IMR-90 (cell line): ENCODE data around the gene EGFL7. TPM values are rescaled to one million over a fixed set of nuclear protein-coding genes. Genes with fewer than 3 reads are reported as not detected.

Experiments
- ATAC-seq: fragments of 200-7000 bp; cut with Tn5 transposase; 2 replicates; pipeline ENCODE4 v1.9.1; 2020; ENCODE audit warnings: low read depth, mild to moderate bottlenecking, moderate library complexity
- BruUV-seq: library from RNA; stranded (reverse); fragments of 400-500 nt; replicated peaks from 2 replicates; lab custom pipeline; 2021; lab: Mats Ljungman, UMichigan
- CTCF ChIA-PET: fragments of 300-600 bp; formaldehyde crosslinking; extraction: SDS; loops from one replicate; lab custom pipeline; 2021; ENCODE audit warnings: antibody characterized with exemption; lab: Yijun Ruan, JAX
- POLR2A ChIA-PET: fragments of 300-600 bp; sonication (Branson Sonifier 250); formaldehyde crosslinking; loops from one replicate; lab custom pipeline; 2022; ENCODE audit warnings: antibody characterized with exemption; ENCODE audit not compliant: unreplicated experiment; lab: Charles Lee
- DNase-seq: peaks from one replicate; pipeline ENCODE4 v3.0.0; 2013
- H2AFZ ChIP-seq: replicated peaks from 2 replicates; pipeline ENCODE3; 2013; ENCODE audit warnings: low read length, mild to moderate bottlenecking; ENCODE audit not compliant: poor library complexity
- H2AK5ac ChIP-seq: 2 replicates; pipeline ENCODE4 v1.6.1; 2013; ENCODE audit warnings: low read depth, low read length, inconsistent platforms
- H2AK9ac ChIP-seq: replicated peaks from 2 replicates; pipeline ENCODE3; 2013; ENCODE audit warnings: mild to moderate bottlenecking, low read depth, low read length, moderate library complexity; ENCODE audit not compliant: poor library complexity
- H2BK120ac ChIP-seq: 2 replicates; pipeline ENCODE4 v1.6.1; 2013; ENCODE audit warnings: low read depth, low read length, inconsistent platforms
- H2BK15ac ChIP-seq: 3 replicates; pipeline ENCODE4 v1.6.1; 2013; ENCODE audit warnings: low read depth, low read length, inconsistent platforms
- H2BK20ac ChIP-seq: 2 replicates; pipeline ENCODE4 v1.6.1; 2013; ENCODE audit warnings: low read depth, mild to moderate bottlenecking, inconsistent platforms, low read length, moderate library complexity
- H2BK5ac ChIP-seq: 2 replicates; pipeline ENCODE4 v1.6.1; 2013; ENCODE audit warnings: mild to moderate bottlenecking, low read depth, low read length, inconsistent platforms; ENCODE audit not compliant: poor library complexity, severe bottlenecking
- H3K14ac ChIP-seq: replicated peaks from 2 replicates; pipeline ENCODE4 v1.6.1; 2013; ENCODE audit warnings: low read depth, low read length, inconsistent platforms
- H3K18ac ChIP-seq: 2 replicates; pipeline ENCODE4 v1.6.1; 2013; ENCODE audit warnings: low read depth, low read length, control low read depth
- H3K23ac ChIP-seq: 2 replicates; pipeline ENCODE4 v1.6.1; 2013; ENCODE audit warnings: low read depth, low read length, inconsistent platforms
- H3K27ac ChIP-seq: 2 replicates; pipeline ENCODE4 v1.5.1; 2013; ENCODE audit warnings: mild to moderate bottlenecking, control low read depth, low read length; ENCODE audit not compliant: insufficient read depth
- H3K27me3 ChIP-seq: 2 replicates; pipeline ENCODE4 v1.6.1; 2013; ENCODE audit warnings: low read length; ENCODE audit not compliant: control insufficient read depth, insufficient read depth
- H3K36me3 ChIP-seq: 2 replicates; pipeline ENCODE4 v1.6.1; 2013; ENCODE audit warnings: low read length, mixed read lengths; ENCODE audit not compliant: control insufficient read depth, insufficient read depth
- H3K4ac ChIP-seq: 2 replicates; pipeline ENCODE4 v1.6.1; 2013; ENCODE audit warnings: low read depth, low read length, inconsistent platforms
- H3K4me1 ChIP-seq: 2 replicates; pipeline ENCODE4 v1.6.1; 2013; ENCODE audit warnings: low read length, mixed read lengths; ENCODE audit not compliant: control insufficient read depth, insufficient read depth
- H3K4me2 ChIP-seq: 2 replicates; pipeline ENCODE4 v1.6.1; 2013; ENCODE audit warnings: low read depth, mild to moderate bottlenecking, control low read depth, low read length, moderate library complexity
- H3K4me3 ChIP-seq: 2 replicates; pipeline ENCODE4 v1.5.1; 2013; ENCODE audit warnings: low read depth, mild to moderate bottlenecking, control low read depth, low read length, moderate library complexity; ENCODE audit not compliant: insufficient read depth
- H3K56ac ChIP-seq: 2 replicates; pipeline ENCODE4 v1.6.1; 2013; ENCODE audit warnings: low read length, inconsistent platforms; ENCODE audit not compliant: insufficient read depth; ENCODE audit errors: extremely low read depth
- H3K79me1 ChIP-seq, 2 experiments: 2 replicates each; pipeline ENCODE4 v1.6.1; 2013; ENCODE audit warnings: low read length in 2 of 2, inconsistent platforms in 1 of 2, low read depth in 1 of 2
- H3K9ac ChIP-seq: 2 replicates; pipeline ENCODE4 v1.6.1; 2013; ENCODE audit warnings: low read depth, low read length, control low read depth
- H3K9me1 ChIP-seq: 2 replicates; pipeline ENCODE4 v1.6.1; 2013; ENCODE audit warnings: low read length, inconsistent platforms; ENCODE audit not compliant: insufficient read depth
- H3K9me3 ChIP-seq: 2 replicates; pipeline ENCODE4 v1.6.1; 2013; ENCODE audit warnings: low read length; ENCODE audit not compliant: control insufficient read depth, insufficient read depth
- H4K20me1 ChIP-seq: 2 replicates; pipeline ENCODE4 v1.6.1; 2013; ENCODE audit warnings: low read length, inconsistent platforms; ENCODE audit not compliant: insufficient read depth
- H4K5ac ChIP-seq: 2 replicates; pipeline ENCODE4 v1.6.1; 2013; ENCODE audit warnings: mild to moderate bottlenecking, low read depth, low read length, control low read depth
- H4K8ac ChIP-seq, 2 experiments: 2 replicates each; pipeline ENCODE4 v1.6.1; 2013; ENCODE audit warnings: low read depth in 2 of 2, low read length in 2 of 2, control low read depth in 1 of 2, inconsistent platforms in 1 of 2
- H4K91ac ChIP-seq: 2 replicates; pipeline ENCODE4 v1.6.1; 2013; ENCODE audit warnings: low read depth, low read length, inconsistent platforms; ENCODE audit not compliant: insufficient read depth
- BHLHE40 ChIP-seq: fragments of 150-350 bp; IDR thresholded peaks from 2 replicates; pipeline ENCODE4 v1.6.1; 2016; ENCODE audit warnings: mild to moderate bottlenecking, low read depth, low read length
- CEBPB ChIP-seq: IDR thresholded peaks from 2 replicates; pipeline ENCODE4 v1.6.1; 2012; ENCODE audit warnings: low read depth, low read length, improper control_type of control experiment
- CHD1 ChIP-seq: IDR thresholded peaks from 2 replicates; pipeline ENCODE4 v1.6.1; 2012; ENCODE audit warnings: low read depth, low read length, improper control_type of control experiment
- CTCF ChIP-seq: conservative IDR thresholded peaks from 2 replicates; pipeline ENCODE4 v1.5.1; 2012; ENCODE audit warnings: mild to moderate bottlenecking, low read depth, low read length, improper control_type of control experiment
- FOS ChIP-seq: fragments of 150-350 bp; IDR thresholded peaks from 2 replicates; pipeline ENCODE4 v1.6.1; 2016; ENCODE audit warnings: low read depth, low read length
- MAFK ChIP-seq: IDR thresholded peaks from 2 replicates; pipeline ENCODE4 v1.6.1; 2012; ENCODE audit warnings: low read depth, low read length, improper control_type of control experiment
- MAZ ChIP-seq: IDR thresholded peaks from 2 replicates; pipeline ENCODE4 v1.6.1; 2012; ENCODE audit warnings: low read depth, mild to moderate bottlenecking, low read length, improper control_type of control experiment, moderate library complexity, borderline replicate concordance
- MXI1 ChIP-seq: IDR thresholded peaks from 2 replicates; pipeline ENCODE4 v1.6.1; 2012; ENCODE audit warnings: low read depth, mild to moderate bottlenecking, low read length, moderate library complexity, borderline replicate concordance
- NFE2L2 ChIP-seq: fragments of 150-350 bp; IDR thresholded peaks from 2 replicates; pipeline ENCODE4 v1.6.1; 2016; ENCODE audit warnings: low read depth, mild to moderate bottlenecking, low read length
- POLR2A ChIP-seq: IDR thresholded peaks from 2 replicates; pipeline ENCODE4 v1.6.1; 2012; ENCODE audit warnings: mild to moderate bottlenecking, low read depth, low read length
- RAD21 ChIP-seq: IDR thresholded peaks from 2 replicates; pipeline ENCODE4 v1.6.1; 2012; ENCODE audit warnings: low read length, improper control_type of control experiment
- RCOR1 ChIP-seq: IDR thresholded peaks from 2 replicates; pipeline ENCODE4 v1.6.1; 2012; ENCODE audit warnings: mild to moderate bottlenecking, low read length, improper control_type of control experiment; ENCODE audit not compliant: insufficient replicate concordance
- RFX5 ChIP-seq: IDR thresholded peaks from 2 replicates; pipeline ENCODE4 v1.8.0; 2012; ENCODE audit warnings: low read depth, mild to moderate bottlenecking, low read length, moderate library complexity
- SMC3 ChIP-seq: fragments of 150-350 bp; IDR thresholded peaks from 2 replicates; pipeline ENCODE4 v1.6.1; 2016; ENCODE audit warnings: low read depth, mild to moderate bottlenecking, antibody characterized with exemption, low read length, moderate library complexity
- USF2 ChIP-seq: fragments of 150-350 bp; IDR thresholded peaks from 2 replicates; pipeline ENCODE4 v1.6.1; 2017; ENCODE audit warnings: mild to moderate bottlenecking, antibody characterized with exemption, low read length, low read depth
- WGBS, 2 experiments: methylation state at CpG; one replicate each; pipeline versions ENCODE4 v1.1.5 to v1.1.7; 2013; ENCODE audit warnings: missing lambda C conversion rate in 2 of 2; ENCODE audit not compliant: insufficient read length in 1 of 2; ENCODE audit errors: extremely low coverage in 2 of 2; 5-methylcytosine and 5-hydroxymethylcytosine counted together
- dilution Hi-C: fragments of 300-500 bp; cut with HindIII; formaldehyde crosslinking; loops from one replicate; pipeline ENCODE4 v1.14.3; 2018; ENCODE audit warnings: low sequenced_read_pairs; ENCODE audit not compliant: unreplicated experiment
- in situ Hi-C: fragments of 300-500 bp; cut with MboI; formaldehyde crosslinking; loops from 3 replicates; pipeline ENCODE4 v1.14.3; 2019; ENCODE audit warnings: low sequenced_read_pairs, inconsistent platforms, mixed read lengths
- intact Hi-C: fragments of 100-400 bp; cut with micrococcal nuclease; formaldehyde crosslinking; loops from 2 replicates; pipeline ENCODE4 v1.10.0; 2022
- polyA plus RNA-seq, 3 experiments: library from polyadenylated mRNA; depleted of rRNA; stranded (reverse); fragments of >200 nt; gene quantifications; 2 replicates each; pipeline ENCODE4 v1.2.3, GENCODE V29; 2012; ENCODE audit warnings: low replicate concordance in 1 of 3
- total RNA-seq: library from RNA; depleted of rRNA; stranded (reverse); fragments of >200 nt; gene quantifications from 2 replicates; pipeline ENCODE4 v1.2.3, GENCODE V29; 2012
- TF ChIP-seq, protein P1 (sequence below): fragments of 150-350 bp; IDR thresholded peaks from 2 replicates; pipeline ENCODE4 v1.6.1; 2016; ENCODE audit warnings: low read depth, mild to moderate bottlenecking, low read length, moderate library complexity, borderline replicate concordance

The EGFL7 gene
- total and polyA plus RNA-seq, 2 of the 4 experiments (the other 2 are of a cell fraction): 2.2 to 10.4 TPM

DNA sequence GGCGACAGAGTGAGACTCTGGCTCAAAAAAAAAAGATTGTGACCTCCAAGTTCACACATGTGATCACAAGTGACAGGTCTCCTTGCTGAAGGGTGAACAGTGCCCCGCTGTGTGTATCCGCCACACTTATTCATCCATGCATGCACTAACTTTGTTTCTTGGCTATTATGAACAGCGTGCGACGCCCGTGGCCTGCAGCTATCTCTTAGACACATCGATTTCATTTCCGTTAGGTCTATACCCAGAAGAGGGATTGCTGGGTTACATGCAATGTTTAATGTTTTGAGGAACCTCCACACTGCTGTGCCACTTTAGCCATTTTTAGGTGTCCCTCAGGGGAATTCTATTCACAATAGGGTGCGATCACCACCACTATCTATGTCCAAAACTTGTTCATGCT, 12.1 kb upstream of the EGFL7 start:
- Histone ChIP-seq H4K91ac (no peak overlapping the region), H4K5ac (no peak overlapping the region), H3K4me3 (no peak overlapping the region), H3K18ac (no peak overlapping the region), H3K56ac (no peak overlapping the region), H3K79me1 (no peaks in the 10 kb centered on the region), H3K9ac (no peak overlapping the region), H3K27me3 (peaks cover 3% of the 10 kb centered on the region; the same call in 1 of the 2 replicates), H3K9me1 (no peaks in the 10 kb centered on the region), H2AK5ac (no peak overlapping the region), H2AFZ (no peak overlapping the region), H3K4me1 (no peaks in the 10 kb centered on the region), H4K8ac (no peak overlapping the region), H2BK120ac (no peak overlapping the region), H2BK20ac (no peak overlapping the region), H2BK5ac (no peak overlapping the region), H3K27ac (no peak overlapping the region), H3K9me3 (no peaks in the 10 kb centered on the region), H3K14ac (no peak overlapping the region), H3K23ac (no peak overlapping the region), H3K4me2 (no peak overlapping the region), H3K36me3 (no peaks in the 10 kb centered on the region), H2AK9ac (no peak overlapping the region), H3K4ac (no peak overlapping the region), H4K20me1 (no peaks in the 10 kb centered on the region), H2BK15ac (no peak overlapping the region)
- WGBS, 2 experiments: 84% methylated on average over 6 of the region's 10 CpGs; no CpG with 5 or more reads in 1 of the 2 experiments
- dilution Hi-C loops: no loop called here
- TF ChIP-seq RCOR1 (no peak), RAD21 (no peak), USF2 (no peak), POLR2A (no peak), BHLHE40 (no peak), CTCF (no peak), MXI1 (no peak), RFX5 (no peak), MAFK (no peak), SMC3 (no peak), CHD1 (no peak), NFE2L2 (no peak), FOS (no peak), CEBPB (no peak), MAZ (no peak)
- TF ChIP-seq, protein P1, sequence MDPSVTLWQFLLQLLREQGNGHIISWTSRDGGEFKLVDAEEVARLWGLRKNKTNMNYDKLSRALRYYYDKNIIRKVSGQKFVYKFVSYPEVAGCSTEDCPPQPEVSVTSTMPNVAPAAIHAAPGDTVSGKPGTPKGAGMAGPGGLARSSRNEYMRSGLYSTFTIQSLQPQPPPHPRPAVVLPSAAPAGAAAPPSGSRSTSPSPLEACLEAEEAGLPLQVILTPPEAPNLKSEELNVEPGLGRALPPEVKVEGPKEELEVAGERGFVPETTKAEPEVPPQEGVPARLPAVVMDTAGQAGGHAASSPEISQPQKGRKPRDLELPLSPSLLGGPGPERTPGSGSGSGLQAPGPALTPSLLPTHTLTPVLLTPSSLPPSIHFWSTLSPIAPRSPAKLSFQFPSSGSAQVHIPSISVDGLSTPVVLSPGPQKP: no peak
- in situ Hi-C loops: no loop called here
- ChIA-PET CTCF (no interaction called here), POLR2A (interaction anchor here (0.6 kb wide), 1 partner anchor 695 kb away, joined by 3 read pairs; no protein-coding TSS in a partner anchor)
- no TSS peak for BruUV-seq
- intact Hi-C loops: no loop called here
- ATAC-seq (no peak), DNase-seq (no peak)
